Activated naive CD8-positive, alpha-beta T cell treated with anti-CD3 and anti-CD28 coated beads, Interleukin-2, amount 10 ng/mL, durations not matched to agents 7 days and 5 days (primary cell): ENCODE data around the gene PER3. TPM values are rescaled to one million over a fixed set of nuclear protein-coding genes. Genes with fewer than 3 reads are reported as not detected.
"Not testable (repeated sequence)": the region's sequence is repeated elsewhere in the genome, so short reads cannot be mapped to it uniquely, and the experiment has no call there.

Experiments used
- ATAC-seq: fragments of 150-1000 bp; cut with Tn5 transposase; one replicate; pipeline ENCODE4 v1.10.0; 2021; ENCODE audit warnings: low read depth, moderate library complexity
- POLR2A ChIA-PET: fragments of 350-600 bp; sonication (Branson Sonifier 250); formaldehyde crosslinking; loops from one replicate; lab custom pipeline; 2021; ENCODE audit warnings: antibody characterized with exemption; lab: Charles Lee
- DNase-seq: peaks from one replicate; pipeline ENCODE4 v3.0.0; 2021
- H3K27ac Mint-ChIP-seq: one replicate; pipeline ENCODE4 v1.8.0; 2022; ENCODE audit warnings: mild to moderate bottlenecking, mixed read lengths
- H3K27me3 Mint-ChIP-seq: one replicate; pipeline ENCODE4 v1.8.0; 2022; ENCODE audit warnings: mild to moderate bottlenecking, moderate library complexity, mixed read lengths
- H3K36me3 Mint-ChIP-seq: one replicate; pipeline ENCODE4 v1.8.0; 2021; ENCODE audit warnings: mild to moderate bottlenecking, mixed read lengths
- H3K4me1 Mint-ChIP-seq: one replicate; pipeline ENCODE4 v1.8.0; 2021; ENCODE audit warnings: mixed read lengths
- H3K4me3 Mint-ChIP-seq: one replicate; pipeline ENCODE4 v1.8.0; 2022; ENCODE audit warnings: mild to moderate bottlenecking, moderate library complexity, mixed read lengths
- H3K9me3 Mint-ChIP-seq: one replicate; pipeline ENCODE4 v1.8.0; 2021; ENCODE audit warnings: mixed read lengths
- total RNA-seq, 2 experiments: library from RNA; stranded (reverse); gene quantifications; one replicate each; pipeline ENCODE4 v1.2.3, GENCODE V29; 2021

Gene PER3
- total RNA-seq, 2 experiments from 2014 or later, result 3.3 to 3.6 TPM

DNA sequence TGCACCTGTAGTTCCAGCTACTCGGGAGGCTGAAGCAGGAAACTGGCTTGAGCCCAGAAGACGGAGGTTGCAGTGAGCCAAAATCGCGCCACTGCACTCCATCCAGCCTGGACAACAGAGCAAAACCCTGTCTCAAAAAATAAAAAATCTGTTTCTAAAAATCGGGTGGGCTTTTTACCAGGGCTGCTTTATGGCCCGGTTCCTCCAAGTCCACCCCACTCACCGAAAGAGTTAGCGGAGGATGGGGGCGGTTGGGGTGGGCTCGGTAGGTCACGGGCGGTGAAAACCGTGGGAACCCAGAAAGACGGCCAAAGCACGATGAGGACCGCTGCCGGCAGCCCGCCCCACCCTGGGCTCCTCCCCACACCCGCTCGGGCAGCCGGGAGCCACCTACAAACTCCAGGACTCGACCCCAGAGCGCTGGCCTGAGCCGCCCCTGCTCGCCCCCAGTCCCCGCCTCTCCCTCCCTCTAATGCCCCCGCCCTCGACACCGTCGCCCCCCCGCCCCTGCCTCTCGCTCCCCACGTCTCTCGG is 846 bp upstream of the PER3 start:
- H3K9me3 Mint-ChIP-seq, result no peaks in the 10 kb centered on the region
- H3K36me3 Mint-ChIP-seq, result peaks cover 2% of the 10 kb centered on the region
- peaks cover 23% of the 10 kb centered on the region for H3K4me1 Mint-ChIP-seq
- ATAC-seq (no peak), DNase-seq (peak; percentile 48)
- no peak overlapping the region for H3K27ac Mint-ChIP-seq
- H3K4me3 Mint-ChIP-seq, result peak overlapping the region; percentile 81
- no peaks in the 10 kb centered on the region for H3K27me3 Mint-ChIP-seq
- POLR2A ChIA-PET, result no interaction called here

DNA sequence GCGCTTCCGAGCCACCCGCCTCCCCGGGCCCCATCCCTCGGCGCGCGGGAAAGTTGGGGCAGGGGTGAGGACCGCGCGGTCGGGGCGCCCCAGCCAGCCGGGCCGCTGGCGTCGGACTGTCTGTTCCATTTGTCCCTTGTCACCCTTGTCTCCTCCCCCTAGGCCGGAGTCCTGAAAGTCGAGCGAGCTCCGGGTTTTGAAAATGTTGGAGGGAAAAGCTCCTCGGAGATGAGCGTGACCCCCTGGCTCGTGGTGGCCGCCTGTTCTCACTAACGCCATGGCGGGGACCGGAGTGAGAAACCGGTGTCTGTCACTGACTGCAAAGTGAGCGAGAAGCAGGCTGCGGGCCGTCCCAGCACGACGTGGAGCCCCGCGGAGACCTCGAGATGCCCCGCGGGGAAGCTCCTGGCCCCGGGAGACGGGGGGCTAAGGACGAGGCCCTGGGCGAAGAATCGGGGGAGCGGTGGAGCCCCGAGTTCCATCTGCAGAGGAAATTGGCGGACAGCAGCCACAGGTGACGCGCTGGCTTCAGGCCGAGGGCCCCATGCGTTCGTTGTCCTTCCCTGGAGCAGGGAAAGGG is 491 bp downstream of the PER3 start:
- ATAC-seq, result no peak
- H3K36me3 Mint-ChIP-seq, result peaks cover 4% of the 10 kb centered on the region
- H3K4me3 Mint-ChIP-seq, result no peak overlapping the region
- H3K27ac Mint-ChIP-seq, result no peak overlapping the region
- H3K27me3 Mint-ChIP-seq, result no peaks in the 10 kb centered on the region
- POLR2A ChIA-PET, result no interaction called here
- H3K4me1 Mint-ChIP-seq, result peaks cover 23% of the 10 kb centered on the region
- H3K9me3 Mint-ChIP-seq, result peaks cover 2% of the 10 kb centered on the region
- peak; percentile 30 for DNase-seq

DNA sequence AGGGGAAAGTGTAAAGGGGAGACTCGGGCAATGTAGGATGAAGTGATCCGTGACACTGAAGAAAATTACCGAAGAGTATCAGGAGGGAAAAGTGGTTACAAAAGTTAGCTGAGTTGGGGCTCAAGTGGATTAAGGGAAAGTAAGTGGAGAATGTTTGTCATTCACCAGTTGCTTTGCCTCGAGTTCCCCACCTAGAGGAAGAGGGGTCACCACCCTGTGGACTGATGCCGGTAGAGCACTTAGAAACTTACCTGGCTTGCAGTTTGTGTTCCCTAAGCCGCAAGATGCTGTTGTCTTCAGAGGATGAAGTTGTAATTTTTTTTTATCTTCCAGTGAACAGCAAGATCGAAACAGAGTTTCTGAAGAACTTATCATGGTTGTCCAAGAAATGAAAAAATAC is 1.0 kb downstream of the PER3 start:
- POLR2A ChIA-PET, result no interaction called here
- H3K36me3 Mint-ChIP-seq, result peaks cover 9% of the 10 kb centered on the region
- H3K27me3 Mint-ChIP-seq, result no peaks in the 10 kb centered on the region
- DNase-seq (no peak), ATAC-seq (no peak)
- H3K9me3 Mint-ChIP-seq, result peaks cover 5% of the 10 kb centered on the region
- H3K27ac Mint-ChIP-seq, result no peak overlapping the region
- peak overlapping the region; percentile 26 for H3K4me3 Mint-ChIP-seq
- peaks cover 23% of the 10 kb centered on the region for H3K4me1 Mint-ChIP-seq

DNA sequence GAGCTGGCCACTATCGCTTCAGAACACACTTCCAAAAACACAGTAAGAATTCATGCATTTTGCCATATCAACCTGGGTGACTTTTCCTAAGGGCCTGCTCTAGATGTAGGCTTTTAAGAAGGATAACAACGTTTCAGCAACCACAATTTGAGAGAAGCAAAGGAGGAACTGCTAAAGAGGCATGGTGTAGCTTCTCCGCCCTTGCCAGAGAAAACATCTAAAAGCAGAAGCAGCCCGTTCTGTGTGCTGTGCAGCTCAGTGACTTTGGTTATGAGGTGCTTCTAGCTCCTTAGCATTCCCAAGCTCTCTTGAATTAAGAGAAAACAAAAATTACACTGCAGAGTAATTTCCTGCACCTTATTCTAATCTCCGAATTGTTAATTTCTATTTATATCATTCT is 2.7 kb downstream of the PER3 start:
- Mint-ChIP-seq H3K36me3 (peaks cover 12% of the 10 kb centered on the region), H3K4me1 (peaks cover 11% of the 10 kb centered on the region), H3K4me3 (no peak overlapping the region), H3K27me3 (no peaks in the 10 kb centered on the region), H3K9me3 (peaks cover 12% of the 10 kb centered on the region), H3K27ac (no peak overlapping the region)
- ATAC-seq, result no peak
- POLR2A ChIA-PET, result no interaction called here
- no peak for DNase-seq

DNA sequence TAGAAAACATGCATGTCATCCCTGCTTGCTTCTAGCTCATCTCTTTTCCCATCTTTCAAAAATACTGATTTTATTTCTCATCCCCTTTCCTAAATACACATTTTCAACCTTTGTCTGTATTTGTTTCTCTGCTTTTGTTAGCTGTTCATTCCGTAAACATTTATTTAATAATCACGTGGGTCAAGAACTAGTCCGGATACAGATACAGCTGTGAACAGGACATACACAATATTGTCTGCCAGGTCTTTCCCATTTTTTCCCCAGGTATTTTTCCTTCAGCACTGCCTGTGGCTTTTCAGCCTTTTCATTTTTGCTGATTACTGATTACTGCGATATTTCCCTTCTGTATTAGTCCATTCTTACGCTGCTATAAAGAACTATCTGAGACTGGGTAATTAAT is 5.7 kb downstream of the PER3 start:
- Mint-ChIP-seq H3K27ac (no peak overlapping the region), H3K36me3 (peaks cover 15% of the 10 kb centered on the region), H3K4me1 (no peaks in the 10 kb centered on the region), H3K27me3 (no peaks in the 10 kb centered on the region), H3K4me3 (no peak overlapping the region), H3K9me3 (peaks cover 20% of the 10 kb centered on the region)
- POLR2A ChIA-PET, result no interaction called here
- DNase-seq (no peak), ATAC-seq (no peak)

DNA sequence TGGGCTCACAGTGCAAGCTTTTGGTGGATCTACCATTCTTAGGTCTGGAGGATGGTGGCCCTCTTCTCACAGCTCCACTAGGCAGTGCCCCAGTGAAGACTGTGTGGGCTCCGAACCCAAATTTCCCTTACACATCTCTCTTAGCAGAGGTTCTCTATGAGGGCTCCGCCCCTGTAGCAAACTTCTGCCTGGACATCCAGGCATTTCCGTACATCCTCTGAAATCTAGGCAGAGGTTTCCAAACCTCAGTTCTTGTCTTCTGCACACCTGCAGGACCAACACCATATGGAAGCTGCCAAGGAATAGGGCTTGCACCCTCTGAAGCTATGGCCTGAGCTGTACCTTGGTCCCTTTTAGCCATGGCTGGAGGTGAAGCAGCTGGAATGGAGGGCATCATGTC is 6.9 kb downstream of the PER3 start:
- H3K4me1 Mint-ChIP-seq, DNase-seq, H3K27ac Mint-ChIP-seq, H3K27me3 Mint-ChIP-seq, H3K4me3 Mint-ChIP-seq, ATAC-seq, POLR2A ChIA-PET: not testable (repeated sequence)
- H3K36me3 Mint-ChIP-seq, result peaks cover 15% of the 10 kb centered on the region
- H3K9me3 Mint-ChIP-seq, result peaks cover 20% of the 10 kb centered on the region

DNA sequence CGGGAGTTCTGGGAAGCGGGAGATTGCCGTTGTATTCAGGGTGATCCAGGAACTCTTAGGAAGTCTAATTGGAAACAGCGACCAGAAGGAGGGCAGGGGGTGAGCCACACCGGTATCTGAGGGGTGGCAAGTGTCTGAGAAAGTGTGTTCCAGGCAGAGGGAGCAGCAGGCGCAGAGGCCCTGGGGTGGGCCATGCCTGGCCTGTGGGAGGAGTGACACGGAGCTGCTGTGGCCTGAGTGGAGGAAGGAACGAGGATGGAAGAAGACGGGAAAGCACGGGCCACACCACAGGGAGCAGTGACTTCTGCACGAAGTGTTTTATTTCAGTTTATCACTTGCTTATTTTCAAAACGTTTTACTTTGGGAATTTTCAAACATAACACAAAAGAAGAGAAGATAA is 11.3 kb downstream of the PER3 start:
- DNase-seq, result no peak
- no peak overlapping the region for H3K4me3 Mint-ChIP-seq
- ATAC-seq, result no peak
- POLR2A ChIA-PET, result no interaction called here
- H3K27ac Mint-ChIP-seq, result no peak overlapping the region
- H3K36me3 Mint-ChIP-seq, result peaks cover 6% of the 10 kb centered on the region
- peaks cover 2% of the 10 kb centered on the region for H3K4me1 Mint-ChIP-seq
- H3K27me3 Mint-ChIP-seq, result no peaks in the 10 kb centered on the region
- peaks cover 15% of the 10 kb centered on the region for H3K9me3 Mint-ChIP-seq

DNA sequence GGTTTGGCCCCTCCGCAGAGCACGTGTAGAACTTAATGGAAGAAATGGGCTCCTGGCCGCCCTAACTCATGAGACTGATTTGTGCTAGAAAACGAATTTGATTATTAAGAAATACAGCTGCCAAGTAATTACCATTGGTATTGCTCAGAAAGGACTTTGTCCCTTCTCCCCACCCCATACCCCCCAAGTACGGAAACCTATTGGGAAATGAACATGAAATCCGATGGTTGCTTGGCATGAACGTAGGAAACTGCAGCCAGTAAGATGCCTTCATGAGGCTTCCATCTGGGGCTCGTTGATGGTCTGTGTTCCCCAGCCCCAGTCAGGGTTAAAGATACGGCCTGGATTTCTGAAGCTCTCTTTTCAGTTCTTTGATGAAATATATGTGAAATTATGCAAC is 21.4 kb downstream of the PER3 start:
- POLR2A ChIA-PET, result no interaction called here
- Mint-ChIP-seq H3K4me3 (no peak overlapping the region), H3K4me1 (no peaks in the 10 kb centered on the region), H3K27ac (no peak overlapping the region), H3K27me3 (no peaks in the 10 kb centered on the region), H3K36me3 (no peaks in the 10 kb centered on the region), H3K9me3 (no peaks in the 10 kb centered on the region)
- no peak for DNase-seq
- ATAC-seq, result no peak

DNA sequence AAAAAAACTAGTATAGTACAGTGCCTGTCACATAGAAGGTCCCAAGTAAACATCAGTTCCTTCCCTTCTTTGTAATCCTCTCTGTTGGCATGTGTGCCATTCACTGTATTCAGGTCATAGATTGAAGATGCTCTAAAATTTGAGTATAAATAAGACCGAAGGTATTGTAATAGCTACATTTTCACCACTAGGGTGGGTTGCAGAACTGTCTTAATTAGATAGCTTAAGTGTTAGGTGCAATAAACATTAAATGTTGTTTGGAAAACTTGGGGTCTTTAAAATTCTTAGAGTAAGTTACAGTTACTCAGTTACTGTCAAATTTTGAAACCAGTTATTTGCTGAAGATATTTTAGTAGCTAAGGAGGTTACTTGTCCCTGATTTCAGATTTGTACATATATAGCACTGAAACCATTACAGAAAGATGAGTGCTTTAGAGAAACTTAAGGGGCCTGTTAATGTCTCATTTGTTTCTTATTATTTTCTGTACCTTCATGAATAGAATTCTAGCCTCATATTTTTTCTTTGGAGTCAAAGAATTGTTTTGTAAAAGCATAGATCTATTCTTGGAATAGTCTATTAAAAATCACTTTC is 24.3 kb downstream of the PER3 start:
- no peak overlapping the region for H3K27ac Mint-ChIP-seq
- no peaks in the 10 kb centered on the region for H3K4me1 Mint-ChIP-seq
- DNase-seq (no peak), ATAC-seq (peak; percentile 56)
- peaks cover 5% of the 10 kb centered on the region for H3K9me3 Mint-ChIP-seq
- H3K27me3 Mint-ChIP-seq, result no peaks in the 10 kb centered on the region
- POLR2A ChIA-PET, result no interaction called here
- peaks cover 5% of the 10 kb centered on the region for H3K36me3 Mint-ChIP-seq
- no peak overlapping the region for H3K4me3 Mint-ChIP-seq

DNA sequence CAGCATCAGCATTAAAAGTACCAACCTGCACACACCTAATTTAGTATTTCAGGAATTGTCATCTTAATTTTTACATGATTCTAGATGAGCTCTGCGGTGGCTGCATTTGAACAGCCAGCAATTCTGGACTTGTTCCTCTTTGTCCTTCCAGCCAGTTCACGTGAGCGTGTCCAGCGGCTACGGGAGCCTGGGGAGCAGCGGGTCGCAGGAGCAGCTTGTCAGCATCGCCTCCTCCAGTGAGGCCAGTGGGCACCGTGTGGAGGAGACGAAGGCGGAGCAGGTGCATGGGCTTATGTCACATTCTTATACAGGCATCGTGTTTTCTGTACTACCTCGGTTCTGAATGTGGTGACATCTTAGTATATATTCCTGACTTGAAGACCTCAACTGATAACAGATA is 25.7 kb downstream of the PER3 start:
- Mint-ChIP-seq H3K27me3 (no peaks in the 10 kb centered on the region), H3K4me3 (no peak overlapping the region), H3K27ac (no peak overlapping the region), H3K36me3 (peaks cover 13% of the 10 kb centered on the region), H3K4me1 (no peaks in the 10 kb centered on the region), H3K9me3 (peaks cover 14% of the 10 kb centered on the region)
- POLR2A ChIA-PET, result no interaction called here
- ATAC-seq, result no peak
- DNase-seq, result no peak

DNA sequence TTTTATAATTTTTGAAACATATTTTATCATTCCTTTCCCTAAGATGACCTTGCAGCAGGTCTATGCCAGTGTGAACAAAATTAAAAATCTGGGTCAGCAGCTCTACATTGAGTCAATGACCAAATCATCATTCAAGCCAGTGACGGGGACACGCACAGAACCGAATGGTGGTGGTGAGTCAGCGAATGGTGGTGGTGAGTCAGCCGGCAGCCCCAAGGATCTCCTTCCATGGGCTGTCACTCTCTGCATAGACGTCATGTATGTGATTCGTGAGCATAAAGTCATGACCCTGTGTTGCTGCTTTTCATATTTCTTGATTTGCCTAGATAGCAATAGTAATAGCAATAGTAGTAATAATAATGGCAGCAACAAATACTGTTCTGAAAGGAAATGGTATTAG is 26.3 kb downstream of the PER3 start:
- Mint-ChIP-seq H3K4me3 (no peak overlapping the region), H3K9me3 (peaks cover 14% of the 10 kb centered on the region), H3K4me1 (no peaks in the 10 kb centered on the region), H3K27ac (no peak overlapping the region), H3K27me3 (no peaks in the 10 kb centered on the region), H3K36me3 (peaks cover 13% of the 10 kb centered on the region)
- ATAC-seq (no peak), DNase-seq (no peak)
- POLR2A ChIA-PET, result no interaction called here

DNA sequence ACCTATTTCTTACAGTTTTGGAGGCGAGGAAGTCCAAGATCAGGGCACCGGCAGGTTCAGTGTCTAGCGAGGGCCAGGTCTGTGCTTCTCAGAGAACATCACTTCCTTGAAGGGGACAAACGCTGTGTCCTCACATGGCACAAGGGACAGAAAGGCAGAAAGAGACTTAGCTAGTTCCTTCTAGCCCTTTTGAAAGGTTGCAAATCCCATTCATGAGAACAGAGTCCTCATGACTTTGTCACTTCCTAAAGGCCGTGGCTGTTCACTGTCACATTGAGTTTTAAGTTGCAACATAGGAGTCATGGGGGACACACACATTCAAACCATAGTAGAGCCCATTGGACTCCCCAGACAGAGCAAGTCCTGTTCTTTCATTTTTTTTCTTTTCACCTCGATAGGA is 27.4 kb downstream of the PER3 start:
- DNase-seq (no peak), ATAC-seq (no peak)
- POLR2A ChIA-PET, result no interaction called here
- no peaks in the 10 kb centered on the region for H3K4me1 Mint-ChIP-seq
- no peaks in the 10 kb centered on the region for H3K27me3 Mint-ChIP-seq
- H3K36me3 Mint-ChIP-seq, result peaks cover 13% of the 10 kb centered on the region
- H3K4me3 Mint-ChIP-seq, result no peak overlapping the region
- H3K9me3 Mint-ChIP-seq, result peaks cover 14% of the 10 kb centered on the region
- no peak overlapping the region for H3K27ac Mint-ChIP-seq

DNA sequence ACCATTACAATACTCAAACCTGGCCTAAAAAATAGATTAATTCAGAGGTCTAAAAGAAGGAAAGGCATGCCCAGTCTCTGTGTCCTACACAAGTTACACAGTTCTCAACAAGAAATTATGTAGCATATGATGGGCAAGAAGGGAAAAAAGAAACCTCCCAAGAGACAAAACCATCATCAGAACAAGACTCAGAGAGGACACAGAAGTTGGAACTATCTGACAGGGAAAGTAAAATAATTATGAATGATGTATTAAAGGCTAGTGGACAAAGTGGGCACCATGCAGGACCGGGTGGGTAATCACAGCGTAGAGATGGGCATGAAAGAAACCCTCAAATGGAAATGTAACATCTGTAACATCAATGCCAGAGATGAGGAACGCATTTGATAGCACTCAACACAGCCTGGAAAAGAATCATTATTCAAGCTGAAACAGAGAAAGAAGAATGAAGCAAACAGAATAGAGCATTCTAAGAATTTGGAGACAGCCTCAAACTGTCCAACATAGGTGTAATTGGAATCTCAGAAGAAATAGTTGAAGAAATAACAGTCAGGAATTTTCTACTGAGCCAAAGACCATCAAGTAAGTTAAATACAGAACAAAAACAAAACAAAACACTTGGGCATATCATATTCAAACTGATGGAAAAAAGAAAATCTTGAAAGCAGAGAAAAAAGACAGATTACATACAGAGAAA is 29.7 kb downstream of the PER3 start:
- no peak overlapping the region for H3K27ac Mint-ChIP-seq
- peaks cover 14% of the 10 kb centered on the region for H3K9me3 Mint-ChIP-seq
- no peak for ATAC-seq
- DNase-seq, result no peak
- H3K4me3 Mint-ChIP-seq, result no peak overlapping the region
- no peaks in the 10 kb centered on the region for H3K4me1 Mint-ChIP-seq
- H3K27me3 Mint-ChIP-seq, result no peaks in the 10 kb centered on the region
- peaks cover 13% of the 10 kb centered on the region for H3K36me3 Mint-ChIP-seq
- POLR2A ChIA-PET, result no interaction called here

DNA sequence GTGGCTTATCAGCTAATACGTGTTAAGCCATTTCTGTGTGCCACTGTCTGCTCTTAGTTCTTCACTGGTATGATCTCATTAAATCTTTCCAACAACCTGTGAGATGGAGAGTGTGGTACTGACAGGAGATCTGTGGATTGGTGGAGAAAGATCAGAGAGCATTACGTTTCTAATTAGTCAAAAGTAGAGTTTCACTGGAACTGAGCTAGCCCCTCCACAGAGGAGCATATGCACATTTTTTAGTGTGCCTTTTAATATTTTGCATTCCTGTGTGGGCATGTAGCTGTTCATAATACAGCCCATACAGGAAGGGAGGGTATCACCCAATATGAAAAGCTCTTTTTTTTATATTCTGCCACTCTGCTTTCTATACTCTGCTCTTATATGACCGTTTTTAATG is 37.2 kb downstream of the PER3 start:
- POLR2A ChIA-PET, result interaction anchor here (0.6 kb wide), 1 partner anchor 91 kb away, joined by 3 read pairs; no protein-coding TSS in a partner anchor

More for the DNA sequence above, 37.2 kb downstream of the PER3 start:
- Mint-ChIP-seq H3K36me3 (peaks cover 5% of the 10 kb centered on the region), H3K4me3 (no peak overlapping the region), H3K27ac (no peak overlapping the region), H3K27me3 (no peaks in the 10 kb centered on the region), H3K9me3 (no peaks in the 10 kb centered on the region), H3K4me1 (no peaks in the 10 kb centered on the region)
- ATAC-seq (no peak), DNase-seq (no peak)
